Large intestine (tissue), 12 donors: Measurements from ENCODE around the gene CYYR1. TPM values are rescaled to one million over a fixed set of nuclear protein-coding genes. Genes with fewer than 3 reads are reported as not detected.

Experiments
- DNase-seq, 2 donors: peaks; one replicate each; pipeline versions ENCODE4 v3.0.0 to v3.0.0-alpha.2; 2013
- H3K27ac ChIP-seq: one replicate; pipeline ENCODE4 v1.5.1; 2013; ENCODE audit warnings: low read length
- H3K27me3 ChIP-seq: 2 replicates; pipeline ENCODE4 v1.6.1; 2013; ENCODE audit warnings: low read length; ENCODE audit not compliant: control insufficient read depth, insufficient read depth
- H3K36me3 ChIP-seq: 2 replicates; pipeline ENCODE4 v1.6.1; 2013; ENCODE audit warnings: low read length; ENCODE audit not compliant: control insufficient read depth, insufficient read depth
- H3K4me1 ChIP-seq: one replicate; pipeline ENCODE4 v1.6.1; 2013; ENCODE audit warnings: low read length; ENCODE audit not compliant: control insufficient read depth, insufficient read depth
- H3K4me3 ChIP-seq: one replicate; pipeline ENCODE4 v1.5.1; 2013; ENCODE audit warnings: low read length
- H3K9me3 ChIP-seq: one replicate; pipeline ENCODE4 v1.6.1; 2013; ENCODE audit warnings: mild to moderate bottlenecking, low read depth, low read length, moderate library complexity; ENCODE audit not compliant: control insufficient read depth
- WGBS: methylation state at CpG from one replicate; pipeline ENCODE4 v1.1.5; 2013; ENCODE audit warnings: low lambda C conversion rate; ENCODE audit not compliant: insufficient coverage; 5-methylcytosine and 5-hydroxymethylcytosine counted together
- long read RNA-seq, 11 donors: transcript quantifications; one replicate each; lab custom pipeline, GENCODE V29; 2026
- polyA plus RNA-seq: library from polyadenylated mRNA; unstranded; fragments of 120-200 nt; gene quantifications from one replicate; pipeline ENCODE4 v1.2.1, GENCODE V29; 2013

Gene CYYR1
- polyA plus RNA-seq = 6.4 TPM
- long read RNA-seq, donor 1 = 0 reads
- long read RNA-seq, donor 2, partial matches to known transcripts = 0 of 2 reads
- long read RNA-seq, donor 2, other reads (novel, unspliced or antisense) = 0 of 2 reads
- long read RNA-seq, donor 3, transcript CYYR1-201 (4 exons, 3,101 nt) = major isoform, 6 of 6 reads
- long read RNA-seq, donor 3, partial matches to known transcripts = 0 of 6 reads
- long read RNA-seq, donor 3, other reads (novel, unspliced or antisense) = 0 of 6 reads
- long read RNA-seq, donor 4 = 0 reads
- long read RNA-seq, donor 5, partial matches to known transcripts = 0 of 2 reads
- long read RNA-seq, donor 5, other reads (novel, unspliced or antisense) = 0 of 2 reads
- long read RNA-seq, donor 6, partial matches to known transcripts = 0 of 3 reads
- long read RNA-seq, donor 6, other reads (novel, unspliced or antisense) = 0 of 3 reads
- long read RNA-seq, donor 7, partial matches to known transcripts = 0 of 3 reads
- long read RNA-seq, donor 7, other reads (novel, unspliced or antisense) = 0 of 3 reads
- long read RNA-seq, donor 8, transcript CYYR1-201 (4 exons, 3,101 nt) = major isoform, 5 of 5 reads
- long read RNA-seq, donor 8, partial matches to known transcripts = 0 of 5 reads
- long read RNA-seq, donor 8, other reads (novel, unspliced or antisense) = 0 of 5 reads
- long read RNA-seq, donor 9, partial matches to known transcripts = 0 of 1 reads
- long read RNA-seq, donor 9, other reads (novel, unspliced or antisense) = 0 of 1 reads
- long read RNA-seq, donor 10, partial matches to known transcripts = 0 of 2 reads
- long read RNA-seq, donor 10, other reads (novel, unspliced or antisense) = 0 of 2 reads
- long read RNA-seq, donor 11, partial matches to known transcripts = 0 of 3 reads
- long read RNA-seq, donor 11, other reads (novel, unspliced or antisense) = 0 of 3 reads

DNA sequence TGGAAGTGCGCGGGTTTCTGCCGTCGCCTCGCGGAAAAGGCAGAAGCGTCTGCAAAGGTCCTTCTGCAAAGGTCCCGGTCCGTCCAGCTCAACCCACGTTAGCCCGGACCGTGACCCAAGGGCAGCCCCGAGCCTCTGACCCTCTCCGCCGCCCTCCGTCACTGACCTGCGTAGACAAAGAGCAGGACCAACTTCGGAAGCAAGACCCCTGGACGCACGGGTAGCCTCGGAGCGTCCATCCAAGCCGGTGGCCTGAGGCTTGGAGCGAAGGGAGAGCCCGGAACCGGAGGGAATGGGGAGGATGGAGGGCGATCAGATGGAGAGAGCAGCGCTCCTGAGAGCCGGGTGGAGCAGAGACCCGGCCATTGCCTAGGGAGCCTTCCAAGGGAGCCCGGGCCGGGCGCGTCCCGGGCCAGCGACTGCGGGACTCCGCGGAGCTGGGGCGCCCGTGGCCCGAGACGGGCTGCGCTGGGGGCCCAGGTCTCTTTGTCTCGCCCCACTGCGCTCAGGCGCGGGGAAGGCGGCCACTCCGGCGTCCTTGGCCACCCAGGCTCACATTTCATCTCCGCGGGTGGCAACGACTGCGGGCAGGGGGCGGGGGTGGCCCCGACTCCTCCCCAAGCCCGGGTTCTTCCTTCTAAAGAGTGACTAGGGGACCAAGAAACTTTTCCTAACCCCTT lies at the start of gene CYYR1:
Gene CYYR1 (minus strand): TSS at position 585 of the 680 bp plus-strand sequence. CDS start 346 bp downstream, at position 239.
- Histone ChIP-seq H3K36me3 (no peaks in the 10 kb centered on the region), H3K9me3 (peaks cover 4% of the 10 kb centered on the region), H3K27ac (peak within 1 kb of the TSS; percentile 64), H3K4me1 (no peaks in the 10 kb centered on the region), H3K4me3 (peak within 1 kb of the TSS; percentile 51), H3K27me3 (peaks cover 10% of the 10 kb centered on the region)
- WGBS = no CpG with 5 or more reads among the region's 58 CpGs
- peak; percentile 9 to 29 for DNase-seq

DNA sequence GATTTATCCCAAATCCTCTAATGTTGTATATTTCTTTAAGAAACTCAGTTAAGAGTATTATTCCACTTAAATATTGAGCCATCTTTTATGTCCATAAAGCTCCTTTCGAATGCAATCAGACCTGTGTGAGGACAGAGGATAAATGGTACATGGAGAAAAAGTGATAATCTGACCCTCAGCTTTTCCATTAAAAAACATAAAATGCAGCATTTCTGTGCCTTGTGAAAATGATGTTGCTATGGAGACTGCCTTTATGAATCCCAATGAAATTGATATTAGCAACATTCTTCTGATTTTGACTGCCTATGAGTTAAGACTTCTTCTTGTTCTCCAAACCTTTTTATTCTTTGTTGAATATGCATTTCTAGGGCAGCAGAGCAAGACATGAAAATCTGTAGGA lies 44.1 kb upstream of the CYYR1 start:
- no peak overlapping the region for H3K27ac ChIP-seq
- 40% methylated on average over 1 of the region's 1 CpG for WGBS

DNA sequence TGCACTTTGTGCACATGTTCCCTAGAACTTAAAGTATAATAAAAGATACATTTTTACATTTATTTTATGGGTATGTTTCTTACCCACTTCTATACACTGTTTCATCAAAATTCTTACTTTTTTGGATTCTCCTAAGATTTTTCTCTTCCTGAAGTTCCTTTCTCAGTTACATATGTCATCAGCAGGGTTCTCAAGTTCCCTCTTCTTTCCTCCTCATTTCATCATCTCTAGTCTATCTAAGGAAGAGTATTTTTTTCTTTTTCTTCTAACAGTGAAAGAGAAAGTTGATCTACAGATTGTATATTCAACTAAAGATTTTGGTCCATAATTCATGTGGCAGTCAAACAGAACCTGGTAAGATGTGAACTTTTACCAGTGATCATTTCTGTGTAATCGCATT lies 41.2 kb upstream of the CYYR1 start:
- 100% methylated on average over 1 of the region's 1 CpG for WGBS

More for the DNA sequence above, 44.1 kb upstream of the CYYR1 start:
- no peak overlapping the region for H3K4me3 ChIP-seq
- no peaks in the 10 kb centered on the region for H3K4me1 ChIP-seq
- no peaks in the 10 kb centered on the region for H3K9me3 ChIP-seq
- no peaks in the 10 kb centered on the region for H3K27me3 ChIP-seq
- no peak for DNase-seq
- no peaks in the 10 kb centered on the region for H3K36me3 ChIP-seq

DNA sequence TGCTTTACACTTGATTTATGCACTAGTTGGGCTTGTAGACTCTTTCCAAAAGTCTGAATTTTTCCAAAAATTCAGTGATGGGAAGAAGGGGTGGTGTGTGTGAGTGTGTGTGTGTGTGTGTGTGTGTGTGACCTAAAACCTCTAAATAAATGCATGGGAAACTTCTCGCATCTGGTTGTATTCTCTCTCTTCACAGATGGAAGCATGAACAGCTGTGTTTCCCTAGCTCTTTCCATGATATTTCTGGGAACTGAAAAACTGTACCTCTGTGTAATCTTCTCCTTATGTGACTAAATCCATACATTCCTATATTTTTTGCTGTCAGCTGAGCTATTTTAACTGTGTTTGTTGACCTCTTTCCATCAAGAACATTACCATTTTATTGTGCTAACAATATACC lies 26.2 kb upstream of the CYYR1 start:
- WGBS = no CpG with 5 or more reads among the region's 1 CpG
- no peaks in the 10 kb centered on the region for H3K27me3 ChIP-seq
- no peaks in the 10 kb centered on the region for H3K4me1 ChIP-seq
- DNase-seq = no peak
- no peaks in the 10 kb centered on the region for H3K36me3 ChIP-seq
- no peak overlapping the region for H3K27ac ChIP-seq
- H3K9me3 ChIP-seq = no peaks in the 10 kb centered on the region
- H3K4me3 ChIP-seq = no peak overlapping the region

More for the DNA sequence above, 41.2 kb upstream of the CYYR1 start:
- no peaks in the 10 kb centered on the region for H3K27me3 ChIP-seq
- no peak for DNase-seq
- no peaks in the 10 kb centered on the region for H3K9me3 ChIP-seq
- no peaks in the 10 kb centered on the region for H3K4me1 ChIP-seq
- no peak overlapping the region for H3K4me3 ChIP-seq
- H3K27ac ChIP-seq = no peak overlapping the region
- no peaks in the 10 kb centered on the region for H3K36me3 ChIP-seq

DNA sequence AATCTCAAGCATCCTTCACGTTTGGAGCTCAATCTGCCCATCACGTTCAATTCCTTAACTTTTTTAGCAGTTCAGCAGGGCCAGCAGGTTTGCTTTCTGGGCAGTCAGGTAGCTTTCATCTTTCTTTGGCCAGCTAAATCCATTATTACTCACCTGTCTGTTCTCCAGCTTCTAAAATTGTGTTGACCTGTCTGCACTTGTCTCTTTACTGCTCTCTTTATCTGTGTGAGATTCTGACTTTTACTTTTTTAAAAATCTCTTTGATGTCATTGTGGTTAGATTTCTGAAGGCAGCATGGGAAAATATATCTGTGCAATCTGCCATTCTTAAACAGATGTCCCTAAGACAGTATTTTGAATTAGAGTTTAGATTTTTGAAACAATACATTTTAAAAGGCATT lies 24.9 kb upstream of the CYYR1 start:
- Histone ChIP-seq H3K36me3 (no peaks in the 10 kb centered on the region), H3K27ac (no peak overlapping the region), H3K9me3 (no peaks in the 10 kb centered on the region), H3K27me3 (no peaks in the 10 kb centered on the region), H3K4me3 (no peak overlapping the region), H3K4me1 (no peaks in the 10 kb centered on the region)
- 60% methylated on average over 2 of the region's 2 CpGs for WGBS
- DNase-seq = no peak

DNA sequence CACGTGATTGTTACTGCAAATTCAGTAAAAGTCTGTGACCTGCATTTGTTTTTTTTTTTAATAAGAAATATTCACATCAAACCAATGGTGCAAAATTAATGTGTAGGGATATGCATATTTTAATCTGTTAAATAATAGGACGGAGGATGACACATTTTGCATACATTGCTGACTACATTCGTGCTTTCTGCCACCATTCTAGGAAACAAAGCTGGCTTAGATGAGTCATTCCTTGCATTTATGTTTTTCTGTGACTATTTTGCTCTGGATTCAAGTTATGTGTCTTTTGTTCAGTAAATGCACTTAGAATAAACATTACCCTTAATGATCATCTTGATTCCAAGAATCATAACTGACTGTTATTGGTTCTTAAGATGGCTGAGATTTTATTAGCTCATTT lies 23.9 kb upstream of the CYYR1 start:
- H3K4me3 ChIP-seq = no peak overlapping the region
- no peak overlapping the region for H3K27ac ChIP-seq
- H3K4me1 ChIP-seq = no peaks in the 10 kb centered on the region
- no peaks in the 10 kb centered on the region for H3K27me3 ChIP-seq
- no peak for DNase-seq
- no peaks in the 10 kb centered on the region for H3K36me3 ChIP-seq
- no peaks in the 10 kb centered on the region for H3K9me3 ChIP-seq
- WGBS = no CpG with 5 or more reads among the region's 3 CpGs

DNA sequence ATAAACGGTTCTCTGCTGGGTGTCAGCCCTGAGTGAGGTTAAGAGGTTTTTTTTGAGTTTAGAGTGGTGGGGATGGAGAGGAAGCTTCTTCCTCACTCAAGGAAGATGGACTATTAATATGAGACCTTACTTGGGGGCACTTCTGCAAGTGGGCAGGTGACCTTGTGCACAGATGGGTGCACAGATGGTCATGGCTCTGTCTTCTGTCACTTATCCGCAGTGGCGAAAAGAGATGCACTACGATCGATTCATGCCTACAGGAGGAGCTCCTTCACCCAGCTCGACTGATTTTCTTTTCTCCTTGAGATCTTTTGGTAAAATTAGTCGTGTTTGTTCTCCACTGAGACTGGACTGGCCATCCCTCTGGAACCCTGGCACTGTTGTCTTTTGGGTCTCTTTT lies 22.9 kb upstream of the CYYR1 start:
- Histone ChIP-seq H3K4me1 (no peaks in the 10 kb centered on the region), H3K27ac (no peak overlapping the region), H3K27me3 (no peaks in the 10 kb centered on the region), H3K4me3 (no peak overlapping the region), H3K9me3 (no peaks in the 10 kb centered on the region), H3K36me3 (no peaks in the 10 kb centered on the region)
- 71% methylated on average over 1 of the region's 7 CpGs for WGBS
- DNase-seq = no peak

DNA sequence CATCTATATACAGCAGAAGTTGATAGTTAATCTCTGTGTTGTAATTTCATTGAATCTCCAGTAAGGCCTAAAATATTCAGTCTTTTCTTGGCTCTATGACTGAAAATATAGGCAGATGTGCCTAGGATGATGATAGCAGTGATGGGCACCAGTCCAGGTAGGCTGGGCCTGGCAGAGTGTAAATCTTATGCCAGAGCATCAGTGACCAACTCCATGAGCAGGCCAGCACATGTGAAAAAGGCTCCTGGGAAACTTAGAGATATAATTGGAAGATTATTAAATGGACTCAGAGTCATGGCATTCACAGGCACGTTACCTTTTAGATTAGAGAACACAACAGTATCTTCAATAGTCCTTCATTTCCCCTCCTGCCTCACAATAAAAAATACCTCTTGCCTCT lies 20.7 kb upstream of the CYYR1 start:
- no peaks in the 10 kb centered on the region for H3K4me1 ChIP-seq
- no peaks in the 10 kb centered on the region for H3K27me3 ChIP-seq
- DNase-seq = no peak
- no peak overlapping the region for H3K4me3 ChIP-seq
- no peaks in the 10 kb centered on the region for H3K36me3 ChIP-seq
- no CpG with 5 or more reads among the region's 1 CpG for WGBS
- no peak overlapping the region for H3K27ac ChIP-seq
- no peaks in the 10 kb centered on the region for H3K9me3 ChIP-seq

DNA sequence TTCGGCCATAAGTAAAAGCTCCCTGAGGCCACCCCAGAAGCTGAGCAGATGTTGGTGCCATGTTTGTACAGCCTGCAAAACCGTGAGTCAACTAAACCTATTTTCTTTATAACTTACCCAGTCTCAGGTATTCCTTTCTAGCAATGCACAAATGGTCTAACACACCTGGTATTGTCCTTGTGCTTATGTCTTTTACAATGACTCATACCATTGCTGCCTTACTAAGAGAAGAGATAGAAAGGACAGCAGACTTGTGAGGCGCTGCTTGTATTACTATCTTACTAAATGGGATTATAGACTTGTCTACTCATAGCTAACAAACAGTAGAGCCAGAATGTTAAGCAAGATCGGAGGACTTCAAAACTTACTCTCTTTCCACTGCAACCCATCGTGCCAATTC lies 18.5 kb upstream of the CYYR1 start:
- Histone ChIP-seq H3K4me1 (no peaks in the 10 kb centered on the region), H3K27ac (no peak overlapping the region), H3K4me3 (no peak overlapping the region), H3K36me3 (no peaks in the 10 kb centered on the region), H3K9me3 (no peaks in the 10 kb centered on the region), H3K27me3 (no peaks in the 10 kb centered on the region)
- no CpG with 5 or more reads among the region's 5 CpGs for WGBS
- no peak for DNase-seq

DNA sequence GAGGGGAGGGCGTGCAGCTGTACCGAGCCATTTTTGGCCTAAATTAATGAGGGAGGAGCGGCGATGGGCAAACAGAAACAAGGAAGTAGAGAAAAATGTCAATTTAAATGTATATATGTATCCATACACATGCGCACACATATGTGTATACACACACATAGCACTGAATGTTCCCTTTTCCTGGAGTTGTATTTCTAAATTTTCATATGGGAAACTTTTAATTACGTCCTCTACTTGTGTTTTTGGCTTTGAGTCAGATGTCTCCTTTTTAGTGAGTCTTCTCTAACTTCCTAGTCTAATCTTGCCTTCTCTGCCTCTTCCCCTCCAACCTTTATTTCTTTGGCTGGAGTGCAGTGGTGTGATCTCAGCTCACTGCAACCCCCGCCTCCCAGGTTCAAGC lies 15.4 kb upstream of the CYYR1 start:
- WGBS = no CpG with 5 or more reads among the region's 7 CpGs
- Histone ChIP-seq H3K27me3 (no peaks in the 10 kb centered on the region), H3K36me3 (no peaks in the 10 kb centered on the region), H3K27ac (no peak overlapping the region), H3K9me3 (no peaks in the 10 kb centered on the region), H3K4me3 (no peak overlapping the region), H3K4me1 (no peaks in the 10 kb centered on the region)
- no peak for DNase-seq
